CD4-positive, alpha-beta memory T cell (primary cell): ENCODE results near the gene SPEN. TPM values are rescaled to one million over a fixed set of nuclear protein-coding genes. Genes with fewer than 3 reads are reported as not detected.
"Not testable (repeated sequence)": the region's sequence is repeated elsewhere in the genome, so short reads cannot be mapped to it uniquely, and the experiment has no call there.

Experiments
- CTCF ChIA-PET: fragments of 350-600 bp; sonication (Branson Sonifier 250); formaldehyde crosslinking; loops from one replicate; lab custom pipeline; 2021; ENCODE audit warnings: inconsistent platforms; ENCODE audit not compliant: partially characterized antibody; lab: Charles Lee
- POLR2A ChIA-PET: fragments of 350-600 bp; sonication (Branson Sonifier 250); formaldehyde crosslinking; loops from one replicate; lab custom pipeline; 2021; ENCODE audit not compliant: partially characterized antibody; lab: Charles Lee
- DNase-seq, 5 donors: peaks; one replicate each; pipeline versions ENCODE4 v3.0.0 to v3.0.0-alpha.2; 2020 to 2022; ENCODE audit warnings: mixed read lengths in 1 of 5
- H3K27ac ChIP-seq: one replicate; pipeline ENCODE4 v1.7.0; 2013; ENCODE audit warnings: low read depth, low read length
- H3K27me3 ChIP-seq: 2 replicates; pipeline ENCODE4 v1.7.0; 2013; ENCODE audit warnings: mild to moderate bottlenecking, low read length, moderate library complexity; ENCODE audit not compliant: insufficient read depth
- H3K36me3 ChIP-seq: 2 replicates; pipeline ENCODE4 v1.7.0; 2013; ENCODE audit warnings: mild to moderate bottlenecking, low read length, moderate library complexity; ENCODE audit not compliant: insufficient read depth
- H3K4me1 ChIP-seq: 2 replicates; pipeline ENCODE4 v1.7.0; 2013; ENCODE audit warnings: mild to moderate bottlenecking, low read length, moderate library complexity; ENCODE audit not compliant: insufficient read depth
- H3K4me3 ChIP-seq, 2 donors: one replicate each; pipeline ENCODE4 v1.7.0; 2013; ENCODE audit warnings: low read length in 2 of 2, mild to moderate bottlenecking in 1 of 2
- H3K9me3 ChIP-seq, 2 donors: one replicate each; pipeline ENCODE4 v1.7.0; 2013; ENCODE audit warnings: low read length in 2 of 2, control low read depth in 1 of 2; ENCODE audit not compliant: control insufficient read depth in 1 of 2
- H3K27ac Mint-ChIP-seq, 7 donors: one replicate each; pipeline ENCODE4 v1.8.0; 2020 to 2021; ENCODE audit warnings: mixed read lengths in 7 of 7, mild to moderate bottlenecking in 6 of 7, inconsistent platforms in 3 of 7, moderate library complexity in 3 of 7
- H3K27me3 Mint-ChIP-seq, 2 donors: one replicate each; pipeline ENCODE4 v1.8.0; 2020 to 2021; ENCODE audit warnings: mixed read lengths in 2 of 2
- H3K36me3 Mint-ChIP-seq, 2 donors: one replicate each; pipeline ENCODE4 v1.8.0; 2020 to 2021; ENCODE audit warnings: mixed read lengths in 2 of 2, inconsistent platforms in 1 of 2, mild to moderate bottlenecking in 1 of 2
- H3K4me1 Mint-ChIP-seq, 4 donors: one replicate each; pipeline ENCODE4 v1.8.0; 2020 to 2021; ENCODE audit warnings: mixed read lengths in 4 of 4, mild to moderate bottlenecking in 1 of 4
- H3K4me3 Mint-ChIP-seq, 8 donors: one replicate each; pipeline ENCODE4 v1.8.0; 2020 to 2021; ENCODE audit warnings: mixed read lengths in 8 of 8, mild to moderate bottlenecking in 7 of 8, moderate library complexity in 6 of 8, inconsistent platforms in 3 of 8
- H3K9me3 Mint-ChIP-seq, 8 donors: one replicate each; pipeline ENCODE4 v1.8.0; 2020 to 2021; ENCODE audit warnings: mixed read lengths in 8 of 8, mild to moderate bottlenecking in 5 of 8, inconsistent platforms in 3 of 8, moderate library complexity in 1 of 8
- intact Hi-C: fragments of 100-400 bp; cut with micrococcal nuclease; formaldehyde crosslinking; loops from one replicate; pipeline ENCODE4 v1.15.1; 2023
- polyA plus RNA-seq, 2 donors: library from polyadenylated mRNA; unstranded; fragments of 300-500 nt; fragmentation: Illumina TruSeq; gene quantifications; one replicate each; pipeline ENCODE4 v1.2.3, GENCODE V29; 2021
- total RNA-seq, 2 experiments: library from RNA; stranded (reverse); gene quantifications; one replicate each; pipeline ENCODE4 v1.2.3, GENCODE V29; 2021

Gene SPEN
- total and polyA plus RNA-seq, 4 experiments from 2014 or later, result 2.4 to 87.8 (median 62.4) TPM

DNA sequence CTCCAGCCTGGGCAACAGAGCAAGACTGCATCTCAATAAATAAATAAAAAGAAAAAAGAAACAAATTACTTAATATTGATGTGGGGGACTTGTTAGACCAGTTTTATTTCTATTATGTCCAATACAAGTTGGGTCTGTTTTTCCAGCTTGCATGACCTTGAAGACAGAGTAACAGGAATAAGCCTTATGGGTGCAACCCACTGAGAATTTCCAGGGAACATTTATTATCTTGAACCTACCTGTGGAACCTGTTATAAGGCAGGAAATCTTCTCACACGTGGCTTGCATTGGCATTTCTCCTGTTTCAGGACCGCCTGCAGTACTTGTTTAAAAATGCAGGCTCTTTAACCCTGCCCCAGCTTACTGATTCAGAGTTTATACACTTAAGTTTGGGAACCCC is 64.4 kb downstream of the SPEN start:
- peaks cover 37 to 57% of the 10 kb centered on the region in 2 donors for H3K36me3 Mint-ChIP-seq
- POLR2A ChIA-PET, result interaction anchor here (0.6 to 3.3 kb wide), 2 partner anchors 64 to 97 kb away, joined by 4 to 10 read pairs; partner anchors contain the start of gene SPEN

GRCh38 chr1:15913607-15914006 is 66.1 kb downstream of the SPEN start:
- H3K4me3 Mint-ChIP-seq, H3K27me3 ChIP-seq, H3K27ac ChIP-seq, intact Hi-C loops, H3K27me3 Mint-ChIP-seq, DNase-seq, H3K9me3 ChIP-seq, H3K9me3 Mint-ChIP-seq, H3K4me3 ChIP-seq: not testable (repeated sequence)
- peaks cover 8 to 41% (median 26%) of the 10 kb centered on the region in 4 donors for H3K4me1 Mint-ChIP-seq
- ChIA-PET CTCF (interaction anchor here (0.9 kb wide), 1 partner anchor 9 kb away, joined by 3 read pairs; no protein-coding TSS in a partner anchor), POLR2A (interaction anchor here (3.3 kb wide), 1 partner anchor 66 kb away, joined by 10 read pairs; the partner anchor contains the start of gene SPEN)
- Histone ChIP-seq H3K36me3 (peaks cover 21% of the 10 kb centered on the region), H3K4me1 (peaks cover 18% of the 10 kb centered on the region)
- peak overlapping the region in 2 of 7 donors; percentile 7 to 40 for H3K27ac Mint-ChIP-seq
- peaks cover 40 to 67% of the 10 kb centered on the region in 2 donors for H3K36me3 Mint-ChIP-seq

More for the DNA sequence above, 64.4 kb downstream of the SPEN start:
- intact Hi-C loops, result no loop called here
- no peak overlapping the region for H3K4me3 Mint-ChIP-seq
- no peak for DNase-seq
- Histone ChIP-seq H3K9me3 (no peaks in the 10 kb centered on the region), H3K4me1 (peaks cover 16% of the 10 kb centered on the region), H3K36me3 (peaks cover 21% of the 10 kb centered on the region), H3K27me3 (no peaks in the 10 kb centered on the region), H3K4me3 (no peak overlapping the region), H3K27ac (no peak overlapping the region)
- CTCF ChIA-PET, result interaction anchor here (1.1 kb wide), 1 partner anchor 116 kb away, joined by 3 read pairs; no protein-coding TSS in a partner anchor
- peaks cover 7 to 30% (median 15%) of the 10 kb centered on the region in 4 donors for H3K4me1 Mint-ChIP-seq
- H3K27ac Mint-ChIP-seq, result no peak overlapping the region
- no peaks in the 10 kb centered on the region for H3K27me3 Mint-ChIP-seq
- no peaks in the 10 kb centered on the region for H3K9me3 Mint-ChIP-seq

DNA sequence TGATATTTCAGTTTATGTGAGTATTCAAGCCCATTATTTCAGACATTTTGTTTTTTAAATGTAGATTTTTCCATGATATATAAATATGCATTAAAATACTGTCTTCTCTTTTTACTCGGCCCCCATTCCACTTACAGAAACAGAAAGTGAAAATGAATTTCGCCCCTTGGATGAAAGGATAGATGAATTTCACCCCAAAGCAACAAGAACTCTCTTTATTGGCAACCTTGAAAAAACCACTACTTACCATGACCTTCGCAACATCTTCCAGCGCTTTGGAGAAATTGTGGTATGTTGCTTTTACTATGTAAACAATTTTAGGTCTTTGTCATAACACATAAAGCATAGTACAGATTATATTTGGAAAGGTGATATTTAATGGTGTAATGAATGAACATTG is 68.5 kb downstream of the SPEN start:
- peak in 4 of 5 donors; percentile 16 to 26 (median 18) for DNase-seq
- CTCF ChIA-PET, result interaction anchor here (1.8 kb wide), 1 partner anchor 101 kb away, joined by 10 read pairs; no protein-coding TSS in a partner anchor
- intact Hi-C loops, result loop anchor here (5.0 kb wide), 1 partner anchor 99 kb away; no protein-coding TSS in a partner anchor
- Mint-ChIP-seq H3K36me3 (peaks cover 44 to 67% of the 10 kb centered on the region in 2 donors), H3K4me1 (peaks cover 16 to 45% (median 35%) of the 10 kb centered on the region in 4 donors), H3K9me3 (no peaks in the 10 kb centered on the region), H3K27ac (peak overlapping the region; percentile 56 to 86 (median 78)), H3K27me3 (no peaks in the 10 kb centered on the region), H3K4me3 (peak overlapping the region; percentile 59 to 83 (median 72))
- H3K4me1 ChIP-seq, result peaks cover 29% of the 10 kb centered on the region
- POLR2A ChIA-PET, result interaction anchor here (0.9 to 2.3 kb wide), 3 partner anchors 69 to 101 kb away, joined by 3 to 8 read pairs (median 4); partner anchors contain the start of gene SPEN
- peak overlapping the region; percentile 21 for H3K27ac ChIP-seq
- H3K36me3 ChIP-seq, result peaks cover 15% of the 10 kb centered on the region
- H3K4me3 ChIP-seq, result peak overlapping the region in 1 of 2 donors; percentile 15
- H3K27me3 ChIP-seq, result no peaks in the 10 kb centered on the region
- no peaks in the 10 kb centered on the region for H3K9me3 ChIP-seq

DNA sequence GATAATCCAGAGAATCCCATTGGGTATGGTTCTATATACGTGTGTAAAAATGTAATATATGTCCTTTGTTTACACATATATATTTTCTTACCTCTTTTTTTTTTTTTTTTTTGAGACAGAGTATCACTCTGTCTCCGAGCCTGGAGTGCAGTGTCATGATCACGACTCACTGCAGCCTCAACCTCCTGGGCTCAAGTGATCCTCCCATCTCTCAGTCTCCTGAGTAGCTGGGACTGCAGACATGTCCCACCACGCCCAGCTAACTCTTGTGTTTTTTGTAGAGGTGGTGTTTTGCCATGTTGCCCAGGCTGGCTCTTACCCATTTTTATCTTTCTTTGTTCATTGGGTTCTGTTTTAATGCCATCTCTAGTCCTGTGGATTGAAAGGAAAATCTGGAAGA is 68.9 kb downstream of the SPEN start:
- Mint-ChIP-seq H3K36me3 (peaks cover 43 to 66% of the 10 kb centered on the region in 2 donors), H3K27me3 (no peaks in the 10 kb centered on the region), H3K27ac (peak overlapping the region; percentile 6 to 86 (median 81)), H3K9me3 (no peaks in the 10 kb centered on the region), H3K4me1 (peaks cover 16 to 45% (median 33%) of the 10 kb centered on the region in 4 donors), H3K4me3 (peak overlapping the region in 7 of 8 donors; percentile 59 to 83 (median 74))
- Histone ChIP-seq H3K36me3 (peaks cover 15% of the 10 kb centered on the region), H3K9me3 (no peaks in the 10 kb centered on the region), H3K27me3 (no peaks in the 10 kb centered on the region), H3K4me1 (peaks cover 29% of the 10 kb centered on the region), H3K27ac (peak overlapping the region; percentile 21), H3K4me3 (no peak overlapping the region)
- ChIA-PET CTCF (interaction anchor here (1.8 kb wide), 1 partner anchor 101 kb away, joined by 10 read pairs; no protein-coding TSS in a partner anchor), POLR2A (interaction anchor here (0.9 to 2.3 kb wide), 3 partner anchors 69 to 101 kb away, joined by 3 to 8 read pairs (median 4); partner anchors contain the start of gene SPEN)
- no peak for DNase-seq
- intact Hi-C loops, result loop anchor here (5.0 kb wide), 1 partner anchor 99 kb away; no protein-coding TSS in a partner anchor

DNA sequence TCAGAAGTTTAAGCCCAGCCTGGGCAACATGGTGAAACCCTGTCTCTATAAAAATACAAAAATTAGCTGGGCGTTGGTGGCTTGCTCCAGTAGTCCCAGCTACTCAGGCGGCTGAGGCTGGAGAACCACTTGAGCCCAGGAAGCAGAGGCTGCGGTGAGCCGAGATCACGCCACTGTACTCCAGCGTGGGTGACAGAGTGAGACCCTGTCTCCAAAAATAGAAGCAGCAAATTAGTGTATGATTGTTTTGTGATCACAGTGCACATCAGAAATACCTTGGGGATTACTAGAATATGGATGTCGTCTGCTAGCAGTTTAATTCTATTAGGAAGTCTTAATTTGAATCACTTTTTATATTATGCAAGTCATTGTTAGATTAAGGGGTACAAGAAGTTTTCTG is 69.4 kb downstream of the SPEN start:
- Mint-ChIP-seq H3K27ac (peak overlapping the region; percentile 6 to 85 (median 61)), H3K4me3 (peak overlapping the region in 7 of 8 donors; percentile 27 to 74 (median 59)), H3K4me1 (peaks cover 16 to 45% (median 33%) of the 10 kb centered on the region in 4 donors), H3K27me3 (no peaks in the 10 kb centered on the region), H3K9me3 (no peaks in the 10 kb centered on the region), H3K36me3 (peaks cover 44 to 68% of the 10 kb centered on the region in 2 donors)
- H3K4me1 ChIP-seq, result peaks cover 29% of the 10 kb centered on the region
- CTCF ChIA-PET, result interaction anchor here (0.5 to 1.8 kb wide), 2 partner anchors 68 to 101 kb away, joined by 4 to 10 read pairs; no protein-coding TSS in a partner anchor
- no peak for DNase-seq
- H3K4me3 ChIP-seq, result no peak overlapping the region
- no peak overlapping the region for H3K27ac ChIP-seq
- POLR2A ChIA-PET, result interaction anchor here (1.2 to 2.3 kb wide), 2 partner anchors 69 to 83 kb away, joined by 4 to 8 read pairs; partner anchors contain the start of gene SPEN
- H3K27me3 ChIP-seq, result no peaks in the 10 kb centered on the region
- H3K36me3 ChIP-seq, result peaks cover 13% of the 10 kb centered on the region
- intact Hi-C loops, result loop anchor here (5.0 kb wide), 1 partner anchor 100 kb away; no protein-coding TSS in a partner anchor
- no peaks in the 10 kb centered on the region for H3K9me3 ChIP-seq

DNA sequence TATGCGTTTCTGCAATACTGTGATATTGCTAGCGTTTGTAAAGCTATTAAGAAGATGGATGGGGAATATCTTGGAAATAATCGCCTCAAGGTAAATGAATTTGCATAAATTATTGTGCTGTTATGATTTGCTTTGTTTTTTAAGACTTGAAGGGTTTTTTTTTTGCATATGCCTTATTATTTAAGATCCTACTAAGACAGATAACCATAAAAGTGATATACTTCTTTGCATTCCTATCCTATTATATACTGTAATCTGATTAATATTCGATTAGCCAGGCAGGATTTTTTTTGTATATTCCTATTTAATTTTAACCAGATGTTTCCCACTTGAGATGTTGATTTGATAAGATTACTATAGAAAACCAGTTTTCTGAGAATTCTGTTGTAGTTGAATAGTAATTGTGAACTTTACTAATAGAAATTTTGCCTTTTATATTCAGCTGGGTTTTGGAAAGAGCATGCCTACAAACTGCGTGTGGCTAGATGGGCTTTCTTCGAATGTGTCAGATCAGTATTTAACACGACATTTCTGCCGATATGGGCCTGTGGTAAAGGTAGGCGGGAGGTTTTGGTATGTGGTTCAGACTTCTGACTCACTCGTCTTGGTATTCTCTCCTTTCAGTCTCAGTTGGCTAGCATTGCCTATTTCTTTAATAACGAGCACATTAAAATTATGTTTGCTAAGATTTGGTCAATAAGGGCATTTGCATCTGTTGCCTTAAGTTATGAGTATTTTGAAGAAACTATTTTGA is 71.6 kb downstream of the SPEN start:
- H3K4me3 Mint-ChIP-seq, result peak overlapping the region in 7 of 8 donors; percentile 0 to 52 (median 12)
- CTCF ChIA-PET, result no interaction called here
- H3K36me3 Mint-ChIP-seq, result peaks cover 46 to 70% of the 10 kb centered on the region in 2 donors
- Histone ChIP-seq H3K27ac (no peak overlapping the region), H3K36me3 (peaks cover 29% of the 10 kb centered on the region), H3K9me3 (no peaks in the 10 kb centered on the region), H3K27me3 (no peaks in the 10 kb centered on the region), H3K4me3 (no peak overlapping the region), H3K4me1 (peaks cover 29% of the 10 kb centered on the region)
- POLR2A ChIA-PET, result interaction anchor here (0.9 to 1.4 kb wide), 2 partner anchors 57 to 85 kb away, joined by 3 read pairs; partner anchors contain the start of gene ZBTB17
- no peaks in the 10 kb centered on the region for H3K27me3 Mint-ChIP-seq
- peak overlapping the region; percentile 23 to 84 (median 58) for H3K27ac Mint-ChIP-seq
- H3K4me1 Mint-ChIP-seq, result peaks cover 16 to 45% (median 33%) of the 10 kb centered on the region in 4 donors
- DNase-seq, result peak in 4 of 5 donors; percentile 17 to 79 (median 26)
- intact Hi-C loops, result loop anchor here (5.0 kb wide), 1 partner anchor 102 kb away; no protein-coding TSS in a partner anchor
- H3K9me3 Mint-ChIP-seq, result no peaks in the 10 kb centered on the region
